Gastroesophageal sphincter (tissue), 4 donors: Measurements from ENCODE around the gene CEBPZOS. TPM values are rescaled to one million over a fixed set of nuclear protein-coding genes. Genes with fewer than 3 reads are reported as not detected.

Source experiments
- ATAC-seq: fragments of 150-250 bp; one replicate; pipeline ENCODE4 v1.9.1; 2016; ENCODE audit warnings: mild to moderate bottlenecking, moderate library complexity
- H3K27ac ChIP-seq, 4 donors: fragments of 200-600 bp; sonication (generic) in 3 of 4; 1 replicate in 3 of 4; 2 replicates in 1 of 4; pipeline ENCODE4 v1.5.1; 2016 to 2019
- H3K27me3 ChIP-seq: fragments of 200-600 bp; sonication (generic); one replicate; pipeline ENCODE4 v1.5.1; 2019
- H3K36me3 ChIP-seq, 2 donors: fragments of 200-600 bp; sonication (generic); one replicate each; pipeline ENCODE4 v1.5.1; 2019; ENCODE audit warnings: control low read depth in 1 of 2
- H3K4me1 ChIP-seq, 3 donors: fragments of 200-600 bp; sonication (generic); 1 replicate in 2 of 3; 2 replicates in 1 of 3; pipeline ENCODE4 v1.5.1; 2016 to 2019; ENCODE audit warnings: control low read depth in 2 of 3
- H3K4me3 ChIP-seq, 2 donors: fragments of 200-600 bp; sonication (generic); one replicate each; pipeline ENCODE4 v1.5.1; 2019; ENCODE audit warnings: mild to moderate bottlenecking in 1 of 2, moderate library complexity in 1 of 2
- H3K9me3 ChIP-seq, 3 donors: fragments of 200-600 bp; sonication (generic); one replicate each; pipeline ENCODE4 v1.5.1; 2017 to 2019; ENCODE audit warnings: control low read depth in 2 of 3
- CTCF ChIP-seq, 4 experiments: fragments of 200-600 bp in 2 of 4; fragments of 450-650 bp in 2 of 4; sonication (generic) in 1 of 4; IDR thresholded peaks; one replicate each; pipeline ENCODE4 v1.5.1; 2017 to 2019; ENCODE audit warnings: antibody characterized with exemption in 4 of 4, mild to moderate bottlenecking in 2 of 4, moderate library complexity in 2 of 4
- EP300 ChIP-seq: sonication (generic); formaldehyde crosslinking; IDR thresholded peaks from one replicate; pipeline ENCODE4 v1.6.1; 2017; ENCODE audit warnings: antibody characterized with exemption, mild to moderate bottlenecking
- POLR2A ChIP-seq, 2 donors: fragments of 450-650 bp; IDR thresholded peaks; one replicate each; pipeline ENCODE4 v1.6.1; 2017; ENCODE audit warnings: antibody characterized with exemption in 2 of 2, mild to moderate bottlenecking in 2 of 2, moderate library complexity in 1 of 2
- POLR2AphosphoS5 ChIP-seq: sonication (generic); formaldehyde crosslinking; IDR thresholded peaks from one replicate; pipeline ENCODE4 v1.6.1; 2017; ENCODE audit warnings: antibody characterized with exemption
- WGBS, 2 donors: methylation state at CpG; one replicate each; pipeline ENCODE4 v1.1.5; 2018; ENCODE audit warnings: low coverage in 1 of 2; 5-methylcytosine and 5-hydroxymethylcytosine counted together
- total RNA-seq, 4 donors: library from RNA; depleted of rRNA; stranded (reverse); fragments of >200 nt; gene quantifications; one replicate each; pipeline ENCODE4 v1.1.0, GENCODE V29; 2016

The CEBPZOS gene
- total RNA-seq, 4 donors from 2014 or later: 21.0 to 37.4 (median 28.7) TPM

DNA sequence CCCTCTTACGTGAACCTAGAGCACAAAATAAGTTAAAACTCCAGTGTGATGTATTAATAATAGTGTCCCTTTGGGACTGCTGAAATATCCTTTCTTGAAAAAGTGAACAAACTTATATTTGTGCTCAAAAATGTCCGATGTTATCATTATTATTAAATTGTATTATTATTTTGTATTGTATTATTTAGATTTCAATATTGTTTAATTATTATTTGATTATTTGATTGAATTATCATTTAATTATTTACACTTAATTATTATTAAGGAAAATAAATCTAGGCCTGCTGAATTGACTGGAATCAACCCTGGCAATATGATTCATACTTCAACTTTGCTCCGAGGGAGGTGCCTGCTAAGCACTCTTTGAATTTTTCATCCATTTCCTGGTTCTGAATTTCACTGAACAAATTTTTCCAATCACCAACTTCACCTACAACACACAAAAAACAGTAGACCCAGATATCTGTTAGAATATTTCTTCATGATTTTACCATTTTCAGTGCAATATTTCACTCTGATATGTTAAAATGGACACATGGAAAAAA lies 28.6 kb upstream of the CEBPZOS start:
- no peak overlapping the region for H3K27ac ChIP-seq
- H3K4me1 ChIP-seq: no peaks in the 10 kb centered on the region
- no peaks in the 10 kb centered on the region for H3K36me3 ChIP-seq
- ATAC-seq: no peak
- no peak for TF ChIP-seq POLR2A (IDR thresholded peaks at IDR 0.05)
- TF ChIP-seq POLR2AphosphoS5: no peak
- TF ChIP-seq EP300: no peak
- no peak for TF ChIP-seq CTCF (IDR thresholded peaks at IDR 0.05)
- H3K4me3 ChIP-seq: no peak overlapping the region
- H3K9me3 ChIP-seq: peaks cover 0 to 18% (median 0%) of the 10 kb centered on the region in 3 donors
- peaks cover 3% of the 10 kb centered on the region for H3K27me3 ChIP-seq
- 88 to 92% methylated on average over 3 of the region's 3 CpGs for WGBS, 2 donors

GRCh38 chr2:37168217-37168981 lies 27.9 kb upstream of the CEBPZOS start:
- Histone ChIP-seq H3K27ac (no peak overlapping the region), H3K4me3 (no peak overlapping the region), H3K4me1 (no peaks in the 10 kb centered on the region), H3K36me3 (no peaks in the 10 kb centered on the region), H3K9me3 (peaks cover 0 to 15% (median 0%) of the 10 kb centered on the region in 3 donors), H3K27me3 (peaks cover 3% of the 10 kb centered on the region)
- ATAC-seq: peak; percentile 58
- 44 to 61% methylated on average over 10 of the region's 17 CpGs for WGBS, 2 donors
- no peak for TF ChIP-seq POLR2AphosphoS5
- TF ChIP-seq POLR2A (IDR thresholded peaks at IDR 0.05): no peak
- peak; percentile 28 to 62 (median 49) for TF ChIP-seq CTCF (IDR thresholded peaks at IDR 0.05)

GRCh38 chr2:37171624-37171950 lies 24.7 kb upstream of the CEBPZOS start:
- H3K9me3 ChIP-seq: no peaks in the 10 kb centered on the region
- no peak overlapping the region for H3K27ac ChIP-seq
- H3K27me3 ChIP-seq: peaks cover 3% of the 10 kb centered on the region
- H3K4me3 ChIP-seq: no peak overlapping the region
- no peak for ATAC-seq
- no peaks in the 10 kb centered on the region for H3K4me1 ChIP-seq
- TF ChIP-seq CTCF (IDR thresholded peaks at IDR 0.05) (no peak), POLR2AphosphoS5 (no peak), POLR2A (IDR thresholded peaks at IDR 0.05) (no peak), EP300 (no peak)
- no peaks in the 10 kb centered on the region for H3K36me3 ChIP-seq

GRCh38 chr2:37173741-37174140 lies 22.6 kb upstream of the CEBPZOS start:
- H3K4me1 ChIP-seq: no peaks in the 10 kb centered on the region
- H3K27me3 ChIP-seq: peaks cover 3% of the 10 kb centered on the region
- no peak for ATAC-seq
- WGBS, 2 donors: 80% methylated on average over 1 of the region's 1 CpG; no CpG with 5 or more reads in 1 of the 2 donors
- H3K4me3 ChIP-seq: no peak overlapping the region
- no peaks in the 10 kb centered on the region for H3K9me3 ChIP-seq
- no peak overlapping the region for H3K27ac ChIP-seq
- no peak for TF ChIP-seq POLR2A (IDR thresholded peaks at IDR 0.05)
- TF ChIP-seq POLR2AphosphoS5: no peak
- no peak for TF ChIP-seq CTCF (IDR thresholded peaks at IDR 0.05)
- TF ChIP-seq EP300: no peak
- no peaks in the 10 kb centered on the region for H3K36me3 ChIP-seq

DNA sequence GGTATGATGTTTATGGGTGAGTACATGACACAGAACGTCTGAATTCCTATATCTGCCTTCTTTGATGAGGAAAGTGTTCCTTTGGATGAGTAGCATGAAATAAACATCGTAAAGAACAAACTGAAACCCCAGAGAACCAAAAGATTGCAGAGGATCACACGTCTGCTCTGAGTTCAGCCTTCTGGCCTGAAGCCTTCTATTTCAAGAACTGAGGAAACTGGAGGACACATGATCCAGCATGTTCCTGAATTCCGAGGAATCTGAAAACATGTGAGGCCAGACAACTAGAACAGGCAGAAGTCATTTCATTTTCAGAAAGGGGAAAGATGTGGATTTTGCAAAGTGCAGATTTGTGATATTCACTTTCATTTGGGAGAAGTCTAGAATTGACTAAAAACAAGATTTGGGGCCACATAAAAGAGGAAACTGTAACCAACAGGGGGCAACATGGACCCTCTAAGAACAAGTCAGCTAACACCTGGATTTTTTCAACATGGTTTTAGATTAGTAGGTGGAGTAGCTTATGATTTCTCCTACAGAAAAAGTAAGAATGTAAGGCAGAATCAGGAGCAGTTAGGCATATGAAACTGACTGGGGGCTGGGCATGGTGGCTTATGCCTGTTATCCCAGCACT lies 16.2 kb upstream of the CEBPZOS start:
- TF ChIP-seq CTCF (IDR thresholded peaks at IDR 0.05): no peak
- no peak for TF ChIP-seq POLR2A (IDR thresholded peaks at IDR 0.05)
- no peak for TF ChIP-seq POLR2AphosphoS5
- no peak for TF ChIP-seq EP300
- Histone ChIP-seq H3K4me1 (no peaks in the 10 kb centered on the region), H3K36me3 (no peaks in the 10 kb centered on the region), H3K9me3 (no peaks in the 10 kb centered on the region), H3K4me3 (no peak overlapping the region), H3K27ac (no peak overlapping the region), H3K27me3 (no peaks in the 10 kb centered on the region)
- no peak for ATAC-seq
- WGBS, 2 donors: 46 to 64% methylated on average over 4 of the region's 4 CpGs
